Measurements from ENCODE around the gene SGIP1. TPM values are rescaled to one million over a fixed set of nuclear protein-coding genes. Genes with fewer than 3 reads are reported as not detected.

The SGIP1 gene
- total and polyA plus RNA-seq, 2 experiments from 2014 or later = 2.4 to 6.1 TPM

GRCh38 chr1:66791621-66792610 is 258.0 kb downstream of the SGIP1 start:
- no peak overlapping the region for H3K4me3 ChIP-seq
- Mint-ChIP-seq H3K36me3 (ENCODE audit: low read depth) (no peaks in the 10 kb centered on the region), H3K4me3 (no peak overlapping the region), H3K9me3 (no peaks in the 10 kb centered on the region), H3K27me3 (ENCODE audit: insufficient read depth, low read depth, poor library complexity) (no peaks in the 10 kb centered on the region), H3K27ac (no peak overlapping the region), H3K4me1 (peaks cover 10% of the 10 kb centered on the region; the same call in 2 of the 3 replicates)
- H3K27ac ChIP-seq (ENCODE audit: low read depth) = no peak overlapping the region
- no peaks in the 10 kb centered on the region for H3K36me3 ChIP-seq (ENCODE audit: insufficient read depth)
- no peaks in the 10 kb centered on the region for H3K79me2 ChIP-seq (replicated peaks; ENCODE audit: insufficient read depth)
- no peak overlapping the region for H3K4me2 ChIP-seq
- no peak for DNase-seq (ENCODE audit: low spot score)
- no peaks in the 10 kb centered on the region for H4K20me1 ChIP-seq (replicated peaks; ENCODE audit: insufficient read depth)
- H3K9me2 ChIP-seq (ENCODE audit: insufficient read depth) = no peaks in the 10 kb centered on the region
- TF ChIP-seq POLR2AphosphoS5 (IDR thresholded peaks at IDR 0.05; ENCODE audit: low read depth) = no peak
- TF ChIP-seq ETS1 (IDR thresholded peaks at IDR 0.05) = no peak
- TF ChIP-seq EZH2 (IDR thresholded peaks at IDR 0.05; ENCODE audit: low read depth, unreplicated experiment) = no peak
- no peak for TF ChIP-seq ZNF114 (CRISPR knock-in tag; IDR thresholded peaks at IDR 0.05)
- no peak for TF ChIP-seq NANOG (IDR thresholded peaks at IDR 0.05; ENCODE audit: borderline replicate concordance)
- no peak for TF ChIP-seq CTCF (conservative IDR thresholded peaks at IDR 0.05; ENCODE audit: low read depth in 2 of 2)
- no peak for TF ChIP-seq ZNF331 (CRISPR knock-in tag; IDR thresholded peaks at IDR 0.05; ENCODE audit: low read depth)
- TF ChIP-seq CREB1 (CRISPR knock-in tag; IDR thresholded peaks at IDR 0.05; ENCODE audit: low read depth) = no peak
- TF ChIP-seq JUNB (IDR thresholded peaks at IDR 0.05; ENCODE audit: unreplicated experiment) = no peak
- no peak for TF ChIP-seq STAT1 (IDR thresholded peaks at IDR 0.05; ENCODE audit: unreplicated experiment)
- no peak for TF ChIP-seq EZH2phosphoT487 (IDR thresholded peaks at IDR 0.05; ENCODE audit: unreplicated experiment)
- no peak for TF ChIP-seq REST (IDR thresholded peaks at IDR 0.05; ENCODE audit: unreplicated experiment)
- no peak for TF ChIP-seq ZNF462 (CRISPR knock-in tag; IDR thresholded peaks at IDR 0.05)
- no peak for ATAC-seq
- H3K27me3 ChIP-seq (ENCODE audit: insufficient read depth) = no peaks in the 10 kb centered on the region
- H2AFZ ChIP-seq = no peak overlapping the region
- no peaks in the 10 kb centered on the region for H3K4me1 ChIP-seq (ENCODE audit: insufficient read depth)
- H3F3A ChIP-seq (replicated peaks; ENCODE audit: low read depth) = no peaks in the 10 kb centered on the region

Measured in GM23338 (cell line).